GM23338 (cell line): ENCODE results near the gene EEF1G. TPM values are rescaled to one million over a fixed set of nuclear protein-coding genes. Genes with fewer than 3 reads are reported as not detected.

Experiments used
- ATAC-seq: fragments of 200-7000 bp; cut with Tn5 transposase; 3 replicates; pipeline ENCODE4 v1.9.1; 2020
- DNase-seq: peaks from one replicate; pipeline ENCODE4 v3.0.0-alpha.2; 2015; ENCODE audit warnings: low spot score
- H2AFZ ChIP-seq: fragments of 200-600 bp; sonication (generic); 2 replicates; pipeline ENCODE4 v1.8.0; 2016; ENCODE audit warnings: antibody characterized with exemption, mild to moderate bottlenecking, moderate library complexity
- H3F3A ChIP-seq: fragments of 200-600 bp; sonication (generic); replicated peaks from 2 replicates; pipeline ENCODE4 v1.8.0; 2017; ENCODE audit warnings: antibody characterized with exemption, mixed run types, low read depth
- H3K27ac ChIP-seq: fragments of 200-600 bp; sonication (generic); 2 replicates; pipeline ENCODE4 v1.6.1; 2016; ENCODE audit warnings: low read depth
- H3K27me3 ChIP-seq: fragments of 200-600 bp; sonication (generic); 2 replicates; pipeline ENCODE4 v1.8.0; 2016; ENCODE audit warnings: mild to moderate bottlenecking, mixed run types, moderate library complexity; ENCODE audit not compliant: insufficient read depth
- H3K36me3 ChIP-seq: fragments of 200-600 bp; sonication (generic); 2 replicates; pipeline ENCODE4 v1.8.0; 2016; ENCODE audit warnings: mild to moderate bottlenecking; ENCODE audit not compliant: insufficient read depth
- H3K4me1 ChIP-seq: fragments of 200-600 bp; sonication (generic); 2 replicates; pipeline ENCODE4 v1.8.0; 2016; ENCODE audit warnings: mild to moderate bottlenecking, moderate library complexity; ENCODE audit not compliant: insufficient read depth
- H3K4me2 ChIP-seq: fragments of 200-600 bp; sonication (generic); 2 replicates; pipeline ENCODE4 v1.7.1; 2017; ENCODE audit warnings: mixed run types
- H3K4me3 ChIP-seq: fragments of 200-600 bp; sonication (generic); 2 replicates; pipeline ENCODE4 v1.6.1; 2016; ENCODE audit warnings: mixed run types
- H3K79me2 ChIP-seq: fragments of 200-600 bp; sonication (generic); replicated peaks from 2 replicates; pipeline ENCODE4 v1.8.0; 2017; ENCODE audit warnings: mild to moderate bottlenecking; ENCODE audit not compliant: insufficient read depth
- H3K9me2 ChIP-seq: fragments of 200-600 bp; sonication (generic); 2 replicates; pipeline ENCODE4 v1.8.0; 2017; ENCODE audit not compliant: insufficient read depth
- H4K20me1 ChIP-seq: fragments of 200-600 bp; sonication (generic); replicated peaks from 2 replicates; pipeline ENCODE4 v1.8.0; 2017; ENCODE audit warnings: mild to moderate bottlenecking; ENCODE audit not compliant: insufficient read depth
- H3K27ac Mint-ChIP-seq: 2 replicates; pipeline ENCODE4 v1.8.0; 2020; ENCODE audit warnings: inconsistent platforms, mild to moderate bottlenecking, moderate library complexity, mixed read lengths
- H3K27me3 Mint-ChIP-seq: 3 replicates; pipeline ENCODE4 v1.8.0; 2022; ENCODE audit warnings: low read depth, mild to moderate bottlenecking, moderate library complexity, mixed read lengths, inconsistent platforms; ENCODE audit not compliant: insufficient read depth, poor library complexity
- H3K36me3 Mint-ChIP-seq: 3 replicates; pipeline ENCODE4 v1.8.0; 2021; ENCODE audit warnings: low read depth, mild to moderate bottlenecking, inconsistent platforms, moderate library complexity, mixed read lengths
- H3K4me1 Mint-ChIP-seq: 3 replicates; pipeline ENCODE4 v1.8.0; 2020; ENCODE audit warnings: mild to moderate bottlenecking, inconsistent platforms, mixed read lengths
- H3K4me3 Mint-ChIP-seq: 3 replicates; pipeline ENCODE4 v1.8.0; 2021; ENCODE audit warnings: moderate library complexity, mild to moderate bottlenecking, inconsistent platforms, mixed read lengths
- H3K9me3 Mint-ChIP-seq: 3 replicates; pipeline ENCODE4 v1.8.0; 2020; ENCODE audit warnings: moderate library complexity, mild to moderate bottlenecking, inconsistent platforms, mixed read lengths
- CREB1 ChIP-seq: fragments of 250-450 bp; sonication (Bioruptor Pico); IDR thresholded peaks from 2 replicates; pipeline ENCODE4 v1.5.0; 2020; ENCODE audit warnings: low read depth, mild to moderate bottlenecking, moderate library complexity
- EZH2 ChIP-seq: fragments of 200-600 bp; sonication (generic); IDR thresholded peaks from one replicate; pipeline ENCODE4 v1.8.0; 2017; ENCODE audit warnings: antibody characterized with exemption, mild to moderate bottlenecking, low read depth; ENCODE audit not compliant: unreplicated experiment
- EZH2phosphoT487 ChIP-seq: fragments of 200-600 bp; sonication (generic); IDR thresholded peaks from one replicate; pipeline ENCODE4 v1.8.1; 2018; ENCODE audit warnings: antibody characterized with exemption; ENCODE audit not compliant: unreplicated experiment
- JUNB ChIP-seq: IDR thresholded peaks from one replicate; pipeline ENCODE4 v1.6.1; 2016; ENCODE audit warnings: antibody characterized with exemption; ENCODE audit not compliant: unreplicated experiment
- NANOG ChIP-seq: IDR thresholded peaks from 2 replicates; pipeline ENCODE4 v1.6.1; 2016; ENCODE audit warnings: antibody characterized with exemption, borderline replicate concordance
- ZNF114 ChIP-seq: fragments of 250-450 bp; sonication (Bioruptor Pico); IDR thresholded peaks from 2 replicates; pipeline ENCODE4 v1.5.0; 2020; ENCODE audit warnings: mild to moderate bottlenecking, moderate library complexity
- ZNF331 ChIP-seq: fragments of 250-450 bp; sonication (Bioruptor Pico); IDR thresholded peaks from 2 replicates; pipeline ENCODE4 v1.5.0; 2020; ENCODE audit warnings: low read depth, mild to moderate bottlenecking, moderate library complexity
- polyA plus RNA-seq: library from polyadenylated mRNA; unstranded; fragments of >200 nt; fragmentation: Nextera tagmentation; extraction: Ambion mirVana; gene quantifications from 2 replicates; pipeline ENCODE4 v1.2.1, GENCODE V29; 2016
- total RNA-seq: library from RNA; depleted of rRNA; stranded (reverse); fragments of >200 nt; shearing (Covaris generic); gene quantifications from 2 replicates; pipeline ENCODE4 v1.2.3, GENCODE V29; 2014
- TF ChIP-seq, protein P1 (sequence below), 2 experiments: fragments of 200-600 bp in 1 of 2; sonication (generic) in 1 of 2; conservative IDR thresholded peaks; 2 replicates each; pipeline versions ENCODE4 v1.5.1 to v1.6.1; 2016 to 2017; ENCODE audit warnings: antibody characterized with exemption in 2 of 2, low read depth in 2 of 2, mild to moderate bottlenecking in 2 of 2, moderate library complexity in 1 of 2
- TF ChIP-seq, protein P2 (sequence below): fragments of 250-450 bp; sonication (Bioruptor Pico); IDR thresholded peaks from 2 replicates; pipeline ENCODE4 v1.5.0; 2020; ENCODE audit warnings: mild to moderate bottlenecking, moderate library complexity
- TF ChIP-seq, protein P3 (sequence below): IDR thresholded peaks from 2 replicates; pipeline ENCODE4 v1.6.1; 2016; ENCODE audit warnings: antibody characterized with exemption

EEF1G gene
- total and polyA plus RNA-seq, 2 experiments from 2014 or later: 696 to 1,316 TPM

DNA sequence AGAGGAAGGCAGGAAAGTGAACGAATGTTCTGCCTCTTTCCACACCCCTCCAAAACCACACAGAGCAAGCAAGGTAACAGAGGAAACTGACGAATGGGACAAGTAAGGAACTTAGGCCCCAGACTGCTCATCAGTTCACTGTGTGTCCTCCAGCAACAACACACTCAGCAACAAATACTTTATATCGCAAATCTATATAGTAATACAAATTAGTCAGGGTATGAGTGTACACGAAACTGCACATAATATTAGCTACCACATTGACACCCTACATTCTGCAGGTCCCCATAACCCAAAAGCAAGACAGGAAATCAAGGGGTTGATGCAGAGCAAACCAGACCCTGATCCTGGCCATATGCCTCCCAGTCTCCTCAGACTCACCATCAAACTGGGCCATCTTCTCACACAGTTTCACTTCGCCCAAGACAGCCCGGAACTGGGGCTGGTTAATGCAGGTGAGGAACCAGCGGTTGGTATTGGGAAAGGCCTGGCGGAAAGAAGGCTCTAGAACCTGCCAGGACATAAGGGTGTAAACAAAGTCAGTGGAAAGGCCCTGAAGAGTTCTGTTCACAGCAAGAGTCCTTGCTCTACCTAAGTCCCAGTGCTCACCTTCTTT lies 6.6 kb downstream of the EEF1G start:
- H3F3A ChIP-seq: peaks cover 80% of the 10 kb centered on the region
- peaks cover 84% of the 10 kb centered on the region for H3K36me3 ChIP-seq
- no peaks in the 10 kb centered on the region for H3K27me3 ChIP-seq
- peaks cover 96% of the 10 kb centered on the region for H3K36me3 Mint-ChIP-seq
- H3K4me3 ChIP-seq: no peak overlapping the region
- no peaks in the 10 kb centered on the region; the same call in 2 of the 3 replicates for H3K9me3 Mint-ChIP-seq
- H3K79me2 ChIP-seq: peaks cover 82% of the 10 kb centered on the region
- H3K4me1 ChIP-seq: peaks cover 23% of the 10 kb centered on the region
- H3K4me2 ChIP-seq: no peak overlapping the region
- H4K20me1 ChIP-seq: peaks cover 88% of the 10 kb centered on the region
- no peaks in the 10 kb centered on the region for H3K9me2 ChIP-seq
- no peak overlapping the region for H3K4me3 Mint-ChIP-seq
- H3K27ac Mint-ChIP-seq: no peak overlapping the region; the same call in 1 of the 2 replicates
- 0 out of 2 replicates have a peak overlapping the region, but pooled peaks have one; percentile 19 for H3K27ac ChIP-seq
- DNase-seq (no peak), ATAC-seq (no peak)
- H3K4me1 Mint-ChIP-seq: peaks cover 34% of the 10 kb centered on the region
- no peak overlapping the region for H2AFZ ChIP-seq
- H3K27me3 Mint-ChIP-seq: peaks cover 15% of the 10 kb centered on the region
- TF ChIP-seq EZH2 (no peak), NANOG (no peak), ZNF114 (CRISPR knock-in tag) (no peak)

DNA sequence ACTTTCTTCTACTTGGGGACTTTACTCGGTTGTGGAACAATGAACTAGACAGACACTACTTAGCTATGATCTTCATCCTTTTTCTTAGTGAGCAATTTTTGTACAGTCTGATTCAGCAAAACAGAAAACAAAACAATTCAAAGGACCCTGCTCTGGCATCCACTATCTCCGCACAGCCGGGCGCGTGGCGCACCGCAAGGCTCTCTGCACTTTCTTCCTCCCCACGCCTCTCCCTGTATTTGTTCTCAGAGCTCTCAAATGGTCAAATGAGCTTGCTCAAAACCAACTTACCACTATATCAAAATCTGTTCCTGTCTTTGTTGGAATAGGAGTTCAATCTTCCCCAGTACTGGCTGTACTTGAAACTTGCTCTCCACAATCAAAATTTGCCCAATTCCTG lies 7.4 kb downstream of the EEF1G start:
- no peak overlapping the region for H3K4me3 ChIP-seq
- Mint-ChIP-seq H3K36me3 (peaks cover 95% of the 10 kb centered on the region), H3K4me3 (no peak overlapping the region; the same call in 2 of the 3 replicates), H3K9me3 (no peaks in the 10 kb centered on the region; the same call in 2 of the 3 replicates), H3K27ac (no peak overlapping the region), H3K27me3 (peaks cover 14% of the 10 kb centered on the region), H3K4me1 (peaks cover 33% of the 10 kb centered on the region)
- peaks cover 75% of the 10 kb centered on the region for H3K79me2 ChIP-seq
- no peaks in the 10 kb centered on the region for H3K27me3 ChIP-seq
- DNase-seq (no peak), ATAC-seq (no peak)
- no peak overlapping the region for H2AFZ ChIP-seq
- H3K4me2 ChIP-seq: no peak overlapping the region
- H3F3A ChIP-seq: peaks cover 71% of the 10 kb centered on the region
- 0 out of 2 replicates have a peak overlapping the region, but pooled peaks have one; percentile 15 for H3K27ac ChIP-seq
- no peaks in the 10 kb centered on the region for H3K9me2 ChIP-seq
- peaks cover 17% of the 10 kb centered on the region for H3K4me1 ChIP-seq
- peaks cover 80% of the 10 kb centered on the region for H4K20me1 ChIP-seq
- peaks cover 75% of the 10 kb centered on the region for H3K36me3 ChIP-seq
- no peak for TF ChIP-seq NANOG
- TF ChIP-seq, protein P1, sequence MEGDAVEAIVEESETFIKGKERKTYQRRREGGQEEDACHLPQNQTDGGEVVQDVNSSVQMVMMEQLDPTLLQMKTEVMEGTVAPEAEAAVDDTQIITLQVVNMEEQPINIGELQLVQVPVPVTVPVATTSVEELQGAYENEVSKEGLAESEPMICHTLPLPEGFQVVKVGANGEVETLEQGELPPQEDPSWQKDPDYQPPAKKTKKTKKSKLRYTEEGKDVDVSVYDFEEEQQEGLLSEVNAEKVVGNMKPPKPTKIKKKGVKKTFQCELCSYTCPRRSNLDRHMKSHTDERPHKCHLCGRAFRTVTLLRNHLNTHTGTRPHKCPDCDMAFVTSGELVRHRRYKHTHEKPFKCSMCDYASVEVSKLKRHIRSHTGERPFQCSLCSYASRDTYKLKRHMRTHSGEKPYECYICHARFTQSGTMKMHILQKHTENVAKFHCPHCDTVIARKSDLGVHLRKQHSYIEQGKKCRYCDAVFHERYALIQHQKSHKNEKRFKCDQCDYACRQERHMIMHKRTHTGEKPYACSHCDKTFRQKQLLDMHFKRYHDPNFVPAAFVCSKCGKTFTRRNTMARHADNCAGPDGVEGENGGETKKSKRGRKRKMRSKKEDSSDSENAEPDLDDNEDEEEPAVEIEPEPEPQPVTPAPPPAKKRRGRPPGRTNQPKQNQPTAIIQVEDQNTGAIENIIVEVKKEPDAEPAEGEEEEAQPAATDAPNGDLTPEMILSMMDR (conservative IDR thresholded peaks at IDR 0.05; ENCODE audit: low read depth in 2 of 2): no peak
- no peak for TF ChIP-seq EZH2phosphoT487
- no peak for TF ChIP-seq EZH2
- TF ChIP-seq CREB1 (CRISPR knock-in tag): no peak
- TF ChIP-seq ZNF331 (CRISPR knock-in tag): no peak
- TF ChIP-seq, protein P2, sequence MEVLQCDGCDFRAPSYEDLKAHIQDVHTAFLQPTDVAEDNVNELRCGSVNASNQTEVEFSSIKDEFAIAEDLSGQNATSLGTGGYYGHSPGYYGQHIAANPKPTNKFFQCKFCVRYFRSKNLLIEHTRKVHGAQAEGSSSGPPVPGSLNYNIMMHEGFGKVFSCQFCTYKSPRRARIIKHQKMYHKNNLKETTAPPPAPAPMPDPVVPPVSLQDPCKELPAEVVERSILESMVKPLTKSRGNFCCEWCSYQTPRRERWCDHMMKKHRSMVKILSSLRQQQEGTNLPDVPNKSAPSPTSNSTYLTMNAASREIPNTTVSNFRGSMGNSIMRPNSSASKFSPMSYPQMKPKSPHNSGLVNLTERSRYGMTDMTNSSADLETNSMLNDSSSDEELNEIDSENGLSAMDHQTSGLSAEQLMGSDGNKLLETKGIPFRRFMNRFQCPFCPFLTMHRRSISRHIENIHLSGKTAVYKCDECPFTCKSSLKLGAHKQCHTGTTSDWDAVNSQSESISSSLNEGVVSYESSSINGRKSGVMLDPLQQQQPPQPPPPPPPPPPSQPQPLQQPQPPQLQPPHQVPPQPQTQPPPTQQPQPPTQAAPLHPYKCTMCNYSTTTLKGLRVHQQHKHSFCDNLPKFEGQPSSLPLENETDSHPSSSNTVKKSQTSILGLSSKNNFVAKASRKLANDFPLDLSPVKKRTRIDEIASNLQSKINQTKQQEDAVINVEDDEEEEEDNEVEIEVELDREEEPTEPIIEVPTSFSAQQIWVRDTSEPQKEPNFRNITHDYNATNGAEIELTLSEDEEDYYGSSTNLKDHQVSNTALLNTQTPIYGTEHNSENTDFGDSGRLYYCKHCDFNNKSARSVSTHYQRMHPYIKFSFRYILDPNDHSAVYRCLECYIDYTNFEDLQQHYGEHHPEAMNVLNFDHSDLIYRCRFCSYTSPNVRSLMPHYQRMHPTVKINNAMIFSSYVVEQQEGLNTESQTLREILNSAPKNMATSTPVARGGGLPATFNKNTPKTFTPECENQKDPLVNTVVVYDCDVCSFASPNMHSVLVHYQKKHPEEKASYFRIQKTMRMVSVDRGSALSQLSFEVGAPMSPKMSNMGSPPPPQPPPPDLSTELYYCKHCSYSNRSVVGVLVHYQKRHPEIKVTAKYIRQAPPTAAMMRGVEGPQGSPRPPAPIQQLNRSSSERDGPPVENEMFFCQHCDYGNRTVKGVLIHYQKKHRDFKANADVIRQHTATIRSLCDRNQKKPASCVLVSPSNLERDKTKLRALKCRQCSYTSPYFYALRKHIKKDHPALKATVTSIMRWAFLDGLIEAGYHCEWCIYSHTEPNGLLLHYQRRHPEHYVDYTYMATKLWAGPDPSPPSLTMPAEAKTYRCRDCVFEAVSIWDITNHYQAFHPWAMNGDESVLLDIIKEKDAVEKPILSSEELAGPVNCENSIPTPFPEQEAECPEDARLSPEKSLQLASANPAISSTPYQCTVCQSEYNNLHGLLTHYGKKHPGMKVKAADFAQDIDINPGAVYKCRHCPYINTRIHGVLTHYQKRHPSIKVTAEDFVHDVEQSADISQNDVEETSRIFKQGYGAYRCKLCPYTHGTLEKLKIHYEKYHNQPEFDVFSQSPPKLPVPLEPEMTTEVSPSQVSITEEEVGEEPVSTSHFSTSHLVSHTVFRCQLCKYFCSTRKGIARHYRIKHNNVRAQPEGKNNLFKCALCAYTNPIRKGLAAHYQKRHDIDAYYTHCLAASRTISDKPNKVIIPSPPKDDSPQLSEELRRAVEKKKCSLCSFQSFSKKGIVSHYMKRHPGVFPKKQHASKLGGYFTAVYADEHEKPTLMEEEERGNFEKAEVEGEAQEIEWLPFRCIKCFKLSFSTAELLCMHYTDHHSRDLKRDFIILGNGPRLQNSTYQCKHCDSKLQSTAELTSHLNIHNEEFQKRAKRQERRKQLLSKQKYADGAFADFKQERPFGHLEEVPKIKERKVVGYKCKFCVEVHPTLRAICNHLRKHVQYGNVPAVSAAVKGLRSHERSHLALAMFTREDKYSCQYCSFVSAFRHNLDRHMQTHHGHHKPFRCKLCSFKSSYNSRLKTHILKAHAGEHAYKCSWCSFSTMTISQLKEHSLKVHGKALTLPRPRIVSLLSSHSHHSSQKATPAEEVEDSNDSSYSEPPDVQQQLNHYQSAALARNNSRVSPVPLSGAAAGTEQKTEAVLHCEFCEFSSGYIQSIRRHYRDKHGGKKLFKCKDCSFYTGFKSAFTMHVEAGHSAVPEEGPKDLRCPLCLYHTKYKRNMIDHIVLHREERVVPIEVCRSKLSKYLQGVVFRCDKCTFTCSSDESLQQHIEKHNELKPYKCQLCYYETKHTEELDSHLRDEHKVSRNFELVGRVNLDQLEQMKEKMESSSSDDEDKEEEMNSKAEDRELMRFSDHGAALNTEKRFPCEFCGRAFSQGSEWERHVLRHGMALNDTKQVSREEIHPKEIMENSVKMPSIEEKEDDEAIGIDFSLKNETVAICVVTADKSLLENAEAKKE (CRISPR knock-in tag): no peak
- no peak for TF ChIP-seq JUNB
- TF ChIP-seq ZNF114 (CRISPR knock-in tag): no peak
- TF ChIP-seq, protein P3, sequence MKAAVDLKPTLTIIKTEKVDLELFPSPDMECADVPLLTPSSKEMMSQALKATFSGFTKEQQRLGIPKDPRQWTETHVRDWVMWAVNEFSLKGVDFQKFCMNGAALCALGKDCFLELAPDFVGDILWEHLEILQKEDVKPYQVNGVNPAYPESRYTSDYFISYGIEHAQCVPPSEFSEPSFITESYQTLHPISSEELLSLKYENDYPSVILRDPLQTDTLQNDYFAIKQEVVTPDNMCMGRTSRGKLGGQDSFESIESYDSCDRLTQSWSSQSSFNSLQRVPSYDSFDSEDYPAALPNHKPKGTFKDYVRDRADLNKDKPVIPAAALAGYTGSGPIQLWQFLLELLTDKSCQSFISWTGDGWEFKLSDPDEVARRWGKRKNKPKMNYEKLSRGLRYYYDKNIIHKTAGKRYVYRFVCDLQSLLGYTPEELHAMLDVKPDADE: no peak
